Measurements from ENCODE around the gene RARB.

Gene RARB

DNA sequence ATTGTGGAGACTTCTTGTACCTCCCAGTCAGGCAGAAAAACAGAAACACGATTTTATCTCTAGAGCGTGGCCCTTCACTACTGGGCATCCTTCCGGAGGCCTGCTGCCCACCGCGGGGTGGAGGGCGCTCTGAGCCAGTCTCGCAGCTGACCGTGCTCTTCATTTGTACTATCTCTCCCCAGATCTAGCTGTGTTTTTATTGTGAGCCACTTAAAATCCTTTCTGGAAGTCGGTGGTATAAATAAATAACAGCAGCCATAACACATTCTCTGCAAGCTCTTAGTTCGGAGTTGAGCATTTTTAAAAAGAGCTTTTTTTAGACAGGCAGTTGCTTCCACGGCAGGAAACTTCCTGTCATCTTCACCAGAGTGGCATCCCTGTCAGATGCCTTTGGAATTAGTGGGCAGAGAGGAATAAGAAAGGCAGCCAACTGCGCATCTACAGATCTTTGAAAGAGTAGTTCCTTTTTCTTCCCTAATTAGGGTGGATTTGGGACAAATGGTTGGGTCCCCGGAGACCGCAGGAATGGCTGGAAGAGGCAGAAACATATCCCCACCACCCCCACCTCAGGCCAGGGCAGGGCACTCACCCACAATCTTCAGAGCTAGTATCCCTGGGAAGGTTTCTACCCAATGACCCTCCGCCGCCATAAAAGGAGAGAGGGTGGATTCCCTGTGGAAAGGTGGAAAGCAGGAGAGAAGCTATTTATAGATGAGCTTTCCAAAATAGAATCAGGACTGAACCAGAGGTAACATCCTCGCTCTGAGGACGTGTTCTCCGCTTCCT, 145.5 kb downstream of the RARB start:
- Histone ChIP-seq H4K20me1 (ENCODE audit: insufficient read depth, low read length) (no peaks in the 10 kb centered on the region), H3K27me3 (ENCODE audit: low read depth, low read length) (no peaks in the 10 kb centered on the region), H3K36me3 (replicated peaks; ENCODE audit: low read depth, low read length) (no peaks in the 10 kb centered on the region), H3K9me3 (ENCODE audit: insufficient read depth, low read length) (no peaks in the 10 kb centered on the region), H3K9ac (ENCODE audit: low read length) (no peak overlapping the region), H3K27ac (ENCODE audit: low read length) (no peak overlapping the region), H2AFZ (ENCODE audit: low read depth, low read length) (no peak overlapping the region), H3K4me1 (ENCODE audit: low read length) (no peaks in the 10 kb centered on the region), H3K4me3 (ENCODE audit: low read length) (no peak overlapping the region), H3K4me2 (ENCODE audit: low read length) (no peak overlapping the region), H3K79me2 (ENCODE audit: low read length) (no peaks in the 10 kb centered on the region)
- TF ChIP-seq, protein P1, sequence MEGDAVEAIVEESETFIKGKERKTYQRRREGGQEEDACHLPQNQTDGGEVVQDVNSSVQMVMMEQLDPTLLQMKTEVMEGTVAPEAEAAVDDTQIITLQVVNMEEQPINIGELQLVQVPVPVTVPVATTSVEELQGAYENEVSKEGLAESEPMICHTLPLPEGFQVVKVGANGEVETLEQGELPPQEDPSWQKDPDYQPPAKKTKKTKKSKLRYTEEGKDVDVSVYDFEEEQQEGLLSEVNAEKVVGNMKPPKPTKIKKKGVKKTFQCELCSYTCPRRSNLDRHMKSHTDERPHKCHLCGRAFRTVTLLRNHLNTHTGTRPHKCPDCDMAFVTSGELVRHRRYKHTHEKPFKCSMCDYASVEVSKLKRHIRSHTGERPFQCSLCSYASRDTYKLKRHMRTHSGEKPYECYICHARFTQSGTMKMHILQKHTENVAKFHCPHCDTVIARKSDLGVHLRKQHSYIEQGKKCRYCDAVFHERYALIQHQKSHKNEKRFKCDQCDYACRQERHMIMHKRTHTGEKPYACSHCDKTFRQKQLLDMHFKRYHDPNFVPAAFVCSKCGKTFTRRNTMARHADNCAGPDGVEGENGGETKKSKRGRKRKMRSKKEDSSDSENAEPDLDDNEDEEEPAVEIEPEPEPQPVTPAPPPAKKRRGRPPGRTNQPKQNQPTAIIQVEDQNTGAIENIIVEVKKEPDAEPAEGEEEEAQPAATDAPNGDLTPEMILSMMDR (IDR thresholded peaks at IDR 0.05; ENCODE audit: low read depth, low read length) = no peak
- no peak for TF ChIP-seq EZH2phosphoT487 (IDR thresholded peaks at IDR 0.05; ENCODE audit: low read depth)

GRCh38 chr3:25574172-25574765, 146.2 kb downstream of the RARB start:
- Histone ChIP-seq H2AFZ (ENCODE audit: low read depth, low read length) (no peak overlapping the region), H3K4me1 (ENCODE audit: low read length) (no peaks in the 10 kb centered on the region), H3K9me3 (ENCODE audit: insufficient read depth, low read length) (no peaks in the 10 kb centered on the region), H3K36me3 (replicated peaks; ENCODE audit: low read depth, low read length) (no peaks in the 10 kb centered on the region), H3K9ac (ENCODE audit: low read length) (no peak overlapping the region), H4K20me1 (ENCODE audit: insufficient read depth, low read length) (no peaks in the 10 kb centered on the region), H3K4me3 (ENCODE audit: low read length) (no peak overlapping the region), H3K4me2 (ENCODE audit: low read length) (no peak overlapping the region), H3K27ac (ENCODE audit: low read length) (no peak overlapping the region), H3K79me2 (ENCODE audit: low read length) (no peaks in the 10 kb centered on the region), H3K27me3 (ENCODE audit: low read depth, low read length) (0 out of 2 replicates have a peak, but pooled peaks cover under 1% of the 10 kb centered on the region)
- TF ChIP-seq, protein P1 (IDR thresholded peaks at IDR 0.05; ENCODE audit: low read depth, low read length) = no peak
- no peak for TF ChIP-seq EZH2phosphoT487 (IDR thresholded peaks at IDR 0.05; ENCODE audit: low read depth)

DNA sequence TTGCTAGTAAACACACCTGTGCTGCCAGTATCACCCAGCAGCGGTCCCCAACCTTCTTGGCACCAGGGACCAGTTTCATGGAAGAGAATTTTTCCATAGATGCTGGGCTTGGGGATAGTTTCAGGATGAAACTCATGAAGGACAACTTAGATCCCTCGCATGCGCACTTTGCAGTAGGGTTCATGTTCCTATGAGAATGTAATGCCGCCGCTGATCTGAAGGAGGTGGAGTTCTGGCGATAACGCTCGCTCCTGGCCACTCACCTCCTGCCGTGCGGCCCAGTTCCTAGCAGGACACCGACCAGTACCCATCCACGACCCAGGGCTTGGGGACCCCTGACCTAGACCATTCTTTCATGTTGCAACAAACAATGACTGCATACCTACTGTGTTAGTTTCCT, 146.9 kb downstream of the RARB start:
- no peaks in the 10 kb centered on the region for H4K20me1 ChIP-seq (ENCODE audit: insufficient read depth, low read length)
- H3K27ac ChIP-seq (ENCODE audit: low read length) = no peak overlapping the region
- H3K4me1 ChIP-seq (ENCODE audit: low read length) = no peaks in the 10 kb centered on the region

DNA sequence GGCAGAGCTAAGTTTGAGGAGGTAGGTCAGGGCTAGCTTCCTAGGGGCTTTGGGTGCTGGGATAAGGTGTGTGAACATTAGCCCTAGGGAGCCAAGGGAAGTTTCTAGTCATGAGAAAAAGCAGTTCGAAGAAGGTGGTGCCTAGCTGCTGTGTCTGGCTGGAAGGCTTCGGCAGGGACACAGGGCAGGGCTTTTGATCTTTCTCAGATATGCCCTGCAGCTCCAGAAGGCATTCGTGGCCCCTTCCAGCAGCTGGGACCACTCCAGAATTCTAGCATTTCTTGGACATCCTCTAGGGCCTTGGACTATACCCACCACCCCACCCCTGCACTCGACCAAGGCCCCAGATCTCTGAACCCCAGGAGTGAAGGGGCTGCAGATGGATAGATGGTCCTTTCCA, 148.1 kb downstream of the RARB start:
- H2AFZ ChIP-seq (ENCODE audit: low read depth, low read length) = no peak overlapping the region
- no peaks in the 10 kb centered on the region for H3K79me2 ChIP-seq (ENCODE audit: low read length)
- H3K27ac ChIP-seq (ENCODE audit: low read length) = no peak overlapping the region
- H3K4me1 ChIP-seq (ENCODE audit: low read length) = no peaks in the 10 kb centered on the region
- H3K9ac ChIP-seq (ENCODE audit: low read length) = no peak overlapping the region
- H3K4me3 ChIP-seq (ENCODE audit: low read length) = no peak overlapping the region
- H3K27me3 ChIP-seq (ENCODE audit: low read depth, low read length) = peaks cover 7% of the 10 kb centered on the region; the same call in 1 of the 2 replicates
- TF ChIP-seq, protein P1 (IDR thresholded peaks at IDR 0.05; ENCODE audit: low read depth, low read length) = no peak
- no peak for TF ChIP-seq EZH2phosphoT487 (IDR thresholded peaks at IDR 0.05; ENCODE audit: low read depth)
- H3K9me3 ChIP-seq (ENCODE audit: insufficient read depth, low read length) = no peaks in the 10 kb centered on the region
- no peak overlapping the region for H3K4me2 ChIP-seq (ENCODE audit: low read length)
- H3K36me3 ChIP-seq (replicated peaks; ENCODE audit: low read depth, low read length) = no peaks in the 10 kb centered on the region
- H4K20me1 ChIP-seq (ENCODE audit: insufficient read depth, low read length) = no peaks in the 10 kb centered on the region

More for the DNA sequence above, 146.9 kb downstream of the RARB start:
- Histone ChIP-seq H3K36me3 (replicated peaks; ENCODE audit: low read depth, low read length) (no peaks in the 10 kb centered on the region), H3K9me3 (ENCODE audit: insufficient read depth, low read length) (no peaks in the 10 kb centered on the region), H3K27me3 (ENCODE audit: low read depth, low read length) (peaks cover 7% of the 10 kb centered on the region; the same call in 1 of the 2 replicates), H3K4me3 (ENCODE audit: low read length) (no peak overlapping the region), H3K4me2 (ENCODE audit: low read length) (no peak overlapping the region), H2AFZ (ENCODE audit: low read depth, low read length) (no peak overlapping the region), H3K79me2 (ENCODE audit: low read length) (no peaks in the 10 kb centered on the region), H3K9ac (ENCODE audit: low read length) (no peak overlapping the region)
- TF ChIP-seq, protein P1 (IDR thresholded peaks at IDR 0.05; ENCODE audit: low read depth, low read length) = no peak
- no peak for TF ChIP-seq EZH2phosphoT487 (IDR thresholded peaks at IDR 0.05; ENCODE audit: low read depth)
